ENCODE data around the gene KRT14.
"Not testable (repeated sequence)": the region's sequence is repeated elsewhere in the genome, so short reads cannot be mapped to it uniquely, and the experiment has no call there.

Gene KRT14

DNA sequence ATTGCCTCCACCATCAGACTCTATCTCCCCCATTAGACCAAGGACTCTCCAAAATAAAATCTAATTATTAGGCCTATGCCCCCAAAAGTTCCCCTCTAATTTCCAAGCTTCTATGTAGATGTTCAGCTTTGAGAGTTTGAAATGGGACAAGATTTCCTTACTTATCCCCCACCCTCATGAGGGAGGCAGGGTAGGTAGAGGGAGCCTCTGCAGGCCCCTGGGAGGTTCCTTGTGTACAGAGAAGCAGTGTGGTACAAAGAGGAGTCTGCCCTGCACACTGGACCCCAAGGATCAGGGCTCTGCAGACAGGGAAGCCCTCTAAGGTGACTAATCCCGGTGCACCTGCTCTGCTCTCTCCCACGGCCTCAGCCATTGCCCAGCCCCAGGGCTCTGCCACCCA lies 35.2 kb upstream of the KRT14 start:
- no peak overlapping the region for H3K4me3 Mint-ChIP-seq
- H3K27me3 Mint-ChIP-seq (ENCODE audit: low read depth) = peaks cover 7% of the 10 kb centered on the region
- H3K9me3 Mint-ChIP-seq = no peaks in the 10 kb centered on the region
- peak overlapping the region in 2 of 3 experiments; percentile 79 to 92 for H3K27ac Mint-ChIP-seq
- peaks cover 38% of the 10 kb centered on the region for H3K4me1 Mint-ChIP-seq
- TF ChIP-seq, protein P1, sequence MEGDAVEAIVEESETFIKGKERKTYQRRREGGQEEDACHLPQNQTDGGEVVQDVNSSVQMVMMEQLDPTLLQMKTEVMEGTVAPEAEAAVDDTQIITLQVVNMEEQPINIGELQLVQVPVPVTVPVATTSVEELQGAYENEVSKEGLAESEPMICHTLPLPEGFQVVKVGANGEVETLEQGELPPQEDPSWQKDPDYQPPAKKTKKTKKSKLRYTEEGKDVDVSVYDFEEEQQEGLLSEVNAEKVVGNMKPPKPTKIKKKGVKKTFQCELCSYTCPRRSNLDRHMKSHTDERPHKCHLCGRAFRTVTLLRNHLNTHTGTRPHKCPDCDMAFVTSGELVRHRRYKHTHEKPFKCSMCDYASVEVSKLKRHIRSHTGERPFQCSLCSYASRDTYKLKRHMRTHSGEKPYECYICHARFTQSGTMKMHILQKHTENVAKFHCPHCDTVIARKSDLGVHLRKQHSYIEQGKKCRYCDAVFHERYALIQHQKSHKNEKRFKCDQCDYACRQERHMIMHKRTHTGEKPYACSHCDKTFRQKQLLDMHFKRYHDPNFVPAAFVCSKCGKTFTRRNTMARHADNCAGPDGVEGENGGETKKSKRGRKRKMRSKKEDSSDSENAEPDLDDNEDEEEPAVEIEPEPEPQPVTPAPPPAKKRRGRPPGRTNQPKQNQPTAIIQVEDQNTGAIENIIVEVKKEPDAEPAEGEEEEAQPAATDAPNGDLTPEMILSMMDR (IDR thresholded peaks at IDR 0.05; ENCODE audit: unreplicated experiment in 3 of 3) = no peak
- no peaks in the 10 kb centered on the region for H3K36me3 Mint-ChIP-seq (ENCODE audit: low read depth)

DNA sequence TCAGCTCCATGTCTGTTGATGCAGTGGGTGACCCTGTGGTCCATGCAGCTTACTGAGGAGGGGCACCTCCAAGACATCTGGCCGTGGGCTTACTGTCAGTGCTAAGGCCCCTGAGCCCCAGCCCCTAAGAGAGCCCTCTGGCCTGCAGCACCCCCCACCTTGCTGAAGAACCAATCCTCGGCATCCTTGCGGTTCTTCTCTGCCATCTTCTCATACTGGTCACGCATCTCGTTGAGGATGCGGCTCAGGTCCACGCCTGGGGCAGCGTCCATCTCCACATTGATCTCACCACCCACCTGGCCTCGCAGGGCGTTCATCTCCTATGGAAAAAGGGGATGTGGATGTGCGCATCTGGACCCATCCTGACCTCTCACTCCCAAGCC lies 34.7 kb upstream of the KRT14 start:
- H3K36me3 Mint-ChIP-seq (ENCODE audit: low read depth); H3K27me3 Mint-ChIP-seq (ENCODE audit: low read depth); H3K4me3 Mint-ChIP-seq; H3K9me3 Mint-ChIP-seq: not testable (repeated sequence)
- Mint-ChIP-seq H3K4me1 (peaks cover 36% of the 10 kb centered on the region), H3K27ac (peak overlapping the region; percentile 79 to 92 (median 89))

DNA sequence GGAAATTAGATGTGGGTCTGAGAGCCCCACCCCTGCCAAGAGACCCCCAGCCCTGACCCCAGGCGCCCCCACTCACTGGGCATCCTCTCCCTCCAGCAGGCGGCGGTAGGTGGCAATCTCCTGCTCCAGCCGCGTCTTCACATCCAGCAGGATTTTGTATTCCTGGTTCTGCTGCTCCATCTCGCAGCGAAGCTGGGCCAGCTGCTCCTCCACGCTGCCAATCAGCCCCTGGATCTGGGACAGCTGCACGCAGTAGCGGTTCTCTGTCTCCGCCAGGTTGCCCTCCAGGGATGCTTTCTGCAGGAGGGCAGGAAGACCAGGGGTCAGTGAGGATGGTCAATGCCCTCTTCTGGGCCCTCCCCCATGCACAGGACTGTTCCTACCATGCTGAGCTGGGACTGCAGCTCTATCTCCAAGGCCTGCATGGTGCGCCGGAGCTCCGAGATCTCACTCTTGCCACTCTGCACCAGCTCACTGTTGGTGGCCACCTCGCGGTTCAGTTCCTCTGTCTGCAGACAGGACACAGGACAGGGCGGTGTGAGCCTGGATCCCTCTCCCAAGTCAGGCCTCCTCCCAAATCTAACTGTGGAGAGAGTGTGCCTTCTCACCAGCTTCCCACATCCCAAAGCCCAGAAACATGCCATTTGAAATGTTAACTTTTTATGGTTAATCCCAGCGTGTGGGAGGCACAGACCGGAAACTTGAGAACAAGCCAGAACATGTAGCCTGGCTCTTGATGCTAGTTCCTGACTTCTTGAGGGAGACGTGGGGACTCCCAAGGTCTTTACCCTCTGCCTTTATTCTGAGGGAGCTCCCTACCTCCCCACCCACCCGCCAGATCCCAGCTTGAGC lies 34.1 kb upstream of the KRT14 start:
- H3K27me3 Mint-ChIP-seq (ENCODE audit: low read depth) = peaks cover 7% of the 10 kb centered on the region

DNA sequence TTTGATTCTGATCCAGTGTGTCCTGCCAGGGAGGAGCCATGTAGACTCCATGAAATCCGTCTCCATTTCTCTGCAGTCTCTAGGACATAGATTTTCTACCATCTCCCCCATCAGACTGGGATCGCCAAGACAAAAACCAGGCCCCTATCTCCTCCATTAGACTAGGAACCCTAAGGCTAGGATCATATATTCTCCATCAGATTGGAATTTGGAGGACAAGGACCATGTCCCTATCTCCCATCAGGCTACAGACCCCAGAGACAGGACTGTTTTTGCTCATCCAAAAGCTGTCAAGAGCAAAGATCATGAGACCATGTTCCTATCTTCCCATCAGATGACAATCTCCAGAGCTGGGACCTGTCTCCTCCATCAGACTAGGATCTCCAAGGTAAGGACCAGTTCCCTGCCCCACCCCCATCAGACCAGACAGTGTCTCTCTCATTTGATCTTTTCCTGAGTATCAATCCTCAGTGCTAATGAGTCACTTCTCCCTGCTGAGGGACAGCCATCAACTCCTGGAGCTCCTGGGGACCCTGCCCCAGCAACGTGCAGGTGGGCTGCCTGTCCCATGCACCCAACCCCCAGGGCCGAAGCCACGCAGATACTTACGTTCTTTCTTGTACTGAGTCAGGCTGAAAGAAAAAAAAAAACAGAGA lies 33.4 kb upstream of the KRT14 start:
- not testable (repeated sequence) for H3K36me3 Mint-ChIP-seq (ENCODE audit: low read depth); H3K4me3 Mint-ChIP-seq; H3K9me3 Mint-ChIP-seq; H3K27me3 Mint-ChIP-seq (ENCODE audit: low read depth)
- peak overlapping the region in 2 of 3 experiments; percentile 41 to 79 for H3K27ac Mint-ChIP-seq
- peaks cover 31% of the 10 kb centered on the region for H3K4me1 Mint-ChIP-seq

More for the DNA sequence above, 34.1 kb upstream of the KRT14 start:
- peak overlapping the region; percentile 79 to 92 (median 89) for H3K27ac Mint-ChIP-seq
- no peaks in the 10 kb centered on the region for H3K36me3 Mint-ChIP-seq (ENCODE audit: low read depth)
- H3K4me1 Mint-ChIP-seq = peaks cover 31% of the 10 kb centered on the region
- TF ChIP-seq, protein P1 (IDR thresholded peaks at IDR 0.05; ENCODE audit: unreplicated experiment in 3 of 3) = no peak
- H3K4me3 Mint-ChIP-seq = peak overlapping the region in 1 of 3 experiments; percentile 10
- no peaks in the 10 kb centered on the region for H3K9me3 Mint-ChIP-seq

DNA sequence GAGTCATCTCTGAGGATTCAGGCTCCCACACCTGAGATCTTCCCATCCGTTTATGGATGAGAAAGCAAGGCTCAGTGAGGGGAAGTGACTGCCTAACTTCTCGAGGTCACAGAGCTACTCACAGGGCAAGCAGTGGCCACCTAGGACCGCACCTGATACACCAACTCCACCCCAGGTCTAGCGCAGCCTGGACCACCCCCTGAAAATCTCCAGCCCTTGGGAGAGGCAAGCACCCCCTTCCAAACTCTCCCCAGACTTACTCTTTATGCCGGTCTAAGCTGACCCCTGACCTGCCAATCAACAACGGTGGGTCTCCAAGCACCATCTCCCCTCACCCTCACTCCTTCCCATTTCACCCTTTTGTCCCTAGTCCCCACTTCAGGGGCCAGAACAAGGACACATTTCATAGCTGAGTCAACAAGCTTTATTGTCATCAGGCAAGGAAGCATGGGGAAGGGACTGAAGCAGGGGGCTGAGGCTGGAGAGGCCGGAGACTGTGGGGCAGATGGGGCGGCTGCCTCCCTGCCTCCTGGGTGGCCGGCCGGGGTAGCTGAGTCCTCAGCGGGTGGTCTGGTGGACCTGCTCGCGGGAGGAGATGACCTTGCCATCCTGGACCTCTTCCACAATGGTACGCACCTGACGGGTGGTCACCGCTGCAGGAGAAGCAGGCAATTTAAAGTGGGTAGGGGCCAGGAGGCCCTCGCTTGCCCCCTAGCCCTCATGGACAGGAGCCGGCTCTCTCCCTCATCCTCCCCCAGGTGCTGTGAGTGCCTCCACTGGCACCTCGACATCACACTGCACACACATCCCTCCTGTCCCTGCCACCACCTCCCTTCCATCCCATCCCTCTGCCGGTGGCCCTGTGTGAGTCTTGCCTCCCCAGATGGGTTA lies 32.6 kb upstream of the KRT14 start:
- no peaks in the 10 kb centered on the region for H3K9me3 Mint-ChIP-seq
- TF ChIP-seq, protein P1 (IDR thresholded peaks at IDR 0.05; ENCODE audit: unreplicated experiment in 3 of 3) = no peak
- H3K4me1 Mint-ChIP-seq = peaks cover 31% of the 10 kb centered on the region
- H3K27ac Mint-ChIP-seq = peak overlapping the region in 2 of 3 experiments; percentile 79 to 91
- no peak overlapping the region for H3K4me3 Mint-ChIP-seq
- H3K36me3 Mint-ChIP-seq (ENCODE audit: low read depth) = no peaks in the 10 kb centered on the region
- peaks cover 3% of the 10 kb centered on the region for H3K27me3 Mint-ChIP-seq (ENCODE audit: low read depth)

DNA sequence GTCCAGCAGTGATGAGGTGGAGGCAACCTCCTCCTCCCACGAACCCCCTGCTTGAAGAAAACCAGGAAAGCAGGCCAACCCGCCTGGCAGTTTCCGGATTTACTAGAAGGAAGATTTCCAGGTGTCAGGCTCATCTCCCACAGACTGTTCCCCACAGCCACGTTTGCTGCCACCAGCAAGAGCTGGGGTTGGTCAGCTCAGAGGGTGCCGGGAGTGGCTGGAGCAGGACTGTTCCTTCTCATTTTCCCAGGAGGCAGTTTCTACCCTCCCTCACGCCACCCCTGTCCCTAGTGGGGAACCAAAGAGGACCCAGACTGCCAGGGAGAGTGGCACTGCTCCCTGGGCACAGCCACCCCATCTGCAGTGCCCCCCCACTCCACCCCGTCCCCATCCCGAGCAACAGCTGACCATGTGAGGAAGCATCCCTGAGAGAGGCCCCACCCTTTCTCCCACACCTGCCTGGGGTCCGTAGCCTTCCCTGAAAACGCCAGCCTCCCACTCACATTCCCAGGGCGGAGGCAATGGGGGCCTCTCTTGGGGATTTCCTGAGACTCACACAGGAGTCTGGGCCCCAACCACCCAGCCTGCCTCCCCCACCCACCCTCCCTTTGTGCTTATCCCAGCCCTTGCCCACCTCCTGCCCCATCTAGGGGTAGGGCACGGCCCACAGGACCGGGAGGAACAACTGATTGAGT lies 31.8 kb upstream of the KRT14 start:
- Mint-ChIP-seq H3K27ac (no peak overlapping the region), H3K9me3 (no peaks in the 10 kb centered on the region), H3K4me1 (peaks cover 31% of the 10 kb centered on the region), H3K36me3 (ENCODE audit: low read depth) (no peaks in the 10 kb centered on the region), H3K27me3 (ENCODE audit: low read depth) (peaks cover 3% of the 10 kb centered on the region), H3K4me3 (no peak overlapping the region)
- TF ChIP-seq, protein P1 (IDR thresholded peaks at IDR 0.05; ENCODE audit: unreplicated experiment in 3 of 3) = no peak
